Activated CD8-positive, alpha-beta T cell treated with anti-CD3 and anti-CD28 coated beads for 36 hours (primary cell): ENCODE results near the gene TRIAP1. TPM values are rescaled to one million over a fixed set of nuclear protein-coding genes. Genes with fewer than 3 reads are reported as not detected.
A peak's percentile ranks its signal among the peaks of the same experiment; 100 is the strongest.

Source experiments
- ATAC-seq: fragments of 200-7000 bp; cut with Tn5 transposase; one replicate; pipeline ENCODE4 v1.10.0; 2021; ENCODE audit warnings: mild to moderate bottlenecking, moderate library complexity
- CTCF ChIA-PET: fragments of 350-600 bp; sonication (Branson Sonifier 250); formaldehyde crosslinking; loops from one replicate; lab custom pipeline; 2021; ENCODE audit warnings: antibody characterized with exemption; lab: Charles Lee
- POLR2A ChIA-PET: fragments of 350-600 bp; sonication (Branson Sonifier 250); formaldehyde crosslinking; loops from one replicate; lab custom pipeline; 2021; ENCODE audit warnings: antibody characterized with exemption; lab: Charles Lee
- DNase-seq: peaks from one replicate; pipeline ENCODE4 v3.0.0-alpha.2; 2020
- H3K27ac Mint-ChIP-seq: one replicate; pipeline ENCODE4 v1.8.0; 2021; ENCODE audit warnings: mild to moderate bottlenecking, mixed read lengths
- H3K27me3 Mint-ChIP-seq: one replicate; pipeline ENCODE4 v1.8.0; 2021; ENCODE audit warnings: mixed read lengths
- H3K36me3 Mint-ChIP-seq: one replicate; pipeline ENCODE4 v1.8.0; 2021; ENCODE audit warnings: low read depth, mixed read lengths
- H3K4me1 Mint-ChIP-seq: one replicate; pipeline ENCODE4 v1.8.0; 2021; ENCODE audit warnings: low read depth, mixed read lengths
- H3K4me3 Mint-ChIP-seq: one replicate; pipeline ENCODE4 v1.8.0; 2021; ENCODE audit warnings: mild to moderate bottlenecking, moderate library complexity, mixed read lengths
- H3K9me3 Mint-ChIP-seq: one replicate; pipeline ENCODE4 v1.8.0; 2021; ENCODE audit warnings: mixed read lengths
- intact Hi-C: fragments of 100-400 bp; cut with micrococcal nuclease; formaldehyde crosslinking; loops from one replicate; pipeline ENCODE4 v1.10.0; 2022
- total RNA-seq, 2 experiments: library from RNA; stranded (reverse); gene quantifications; one replicate each; pipeline ENCODE4 v1.2.3, GENCODE V29; 2021
- TF ChIP-seq, protein P1 (sequence below): fragments of 200-600 bp; IDR thresholded peaks from one replicate; pipeline ENCODE4 v1.8.0; 2022; ENCODE audit warnings: antibody characterized with exemption, mild to moderate bottlenecking

TRIAP1 gene
- total RNA-seq, 2 experiments from 2014 or later = 43.1 to 45.1 TPM

DNA sequence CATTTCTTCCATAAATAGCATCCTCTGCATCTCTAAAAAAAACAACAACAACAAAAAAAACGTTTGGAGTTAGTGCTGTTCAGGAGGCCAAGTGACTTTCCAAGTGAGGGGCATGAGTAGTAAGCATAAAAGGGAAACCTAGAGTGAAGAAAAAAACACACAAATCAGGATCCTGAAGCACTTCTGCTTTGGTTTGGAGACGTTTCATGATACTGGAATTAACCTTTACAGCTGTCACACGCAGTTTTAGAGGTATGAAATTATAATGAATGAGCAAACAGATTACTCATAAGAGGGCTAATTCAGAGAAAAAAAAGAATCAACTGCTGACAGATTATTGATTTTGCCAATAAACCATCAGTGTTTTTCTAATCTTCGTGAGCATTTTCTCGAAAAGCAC lies 19.6 kb upstream of the TRIAP1 start:
- H3K36me3 Mint-ChIP-seq = peaks cover 60% of the 10 kb centered on the region
- intact Hi-C loops = no loop called here
- TF ChIP-seq, protein P1, sequence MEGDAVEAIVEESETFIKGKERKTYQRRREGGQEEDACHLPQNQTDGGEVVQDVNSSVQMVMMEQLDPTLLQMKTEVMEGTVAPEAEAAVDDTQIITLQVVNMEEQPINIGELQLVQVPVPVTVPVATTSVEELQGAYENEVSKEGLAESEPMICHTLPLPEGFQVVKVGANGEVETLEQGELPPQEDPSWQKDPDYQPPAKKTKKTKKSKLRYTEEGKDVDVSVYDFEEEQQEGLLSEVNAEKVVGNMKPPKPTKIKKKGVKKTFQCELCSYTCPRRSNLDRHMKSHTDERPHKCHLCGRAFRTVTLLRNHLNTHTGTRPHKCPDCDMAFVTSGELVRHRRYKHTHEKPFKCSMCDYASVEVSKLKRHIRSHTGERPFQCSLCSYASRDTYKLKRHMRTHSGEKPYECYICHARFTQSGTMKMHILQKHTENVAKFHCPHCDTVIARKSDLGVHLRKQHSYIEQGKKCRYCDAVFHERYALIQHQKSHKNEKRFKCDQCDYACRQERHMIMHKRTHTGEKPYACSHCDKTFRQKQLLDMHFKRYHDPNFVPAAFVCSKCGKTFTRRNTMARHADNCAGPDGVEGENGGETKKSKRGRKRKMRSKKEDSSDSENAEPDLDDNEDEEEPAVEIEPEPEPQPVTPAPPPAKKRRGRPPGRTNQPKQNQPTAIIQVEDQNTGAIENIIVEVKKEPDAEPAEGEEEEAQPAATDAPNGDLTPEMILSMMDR = no peak
- ATAC-seq = no peak
- no peak for DNase-seq
- H3K4me3 Mint-ChIP-seq = no peak overlapping the region
- peak overlapping the region; percentile 55 for H3K27ac Mint-ChIP-seq
- peaks cover 35% of the 10 kb centered on the region for H3K4me1 Mint-ChIP-seq
- no peaks in the 10 kb centered on the region for H3K9me3 Mint-ChIP-seq
- no peaks in the 10 kb centered on the region for H3K27me3 Mint-ChIP-seq
- CTCF ChIA-PET = interaction anchor here (0.7 to 8.9 kb wide), 8 partner anchors 9 to 238 kb away, joined by 3 to 110 read pairs (median 5); partner anchors contain the start of gene SIRT4
- POLR2A ChIA-PET = interaction anchor here (0.5 to 2.5 kb wide), 6 partner anchors 9 to 1344 kb away, joined by 3 to 9 read pairs (median 6); partner anchors contain the start of genes DYNLL1 and GATC

DNA sequence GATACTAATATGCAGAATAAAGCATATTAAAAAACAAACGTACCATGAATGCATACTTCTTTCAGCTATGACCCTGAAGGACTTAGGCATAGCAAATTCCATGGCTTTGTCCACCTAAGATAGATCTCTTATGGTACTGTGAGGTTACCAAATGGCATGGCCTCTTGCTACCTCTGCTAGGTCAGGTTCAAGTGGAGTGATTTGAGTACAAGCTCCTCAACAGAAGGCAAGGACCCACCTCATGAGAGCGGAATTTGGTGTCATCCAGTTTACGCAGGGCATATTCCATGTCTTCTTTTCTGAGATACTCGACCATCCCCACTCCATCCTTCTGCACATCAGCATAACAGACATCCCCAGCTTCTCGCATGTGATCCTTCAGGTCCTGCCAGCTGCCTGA lies 17.5 kb upstream of the TRIAP1 start:
- Mint-ChIP-seq H3K4me1 (peaks cover 33% of the 10 kb centered on the region), H3K27ac (no peak overlapping the region), H3K36me3 (peaks cover 74% of the 10 kb centered on the region), H3K4me3 (no peak overlapping the region), H3K9me3 (no peaks in the 10 kb centered on the region), H3K27me3 (no peaks in the 10 kb centered on the region)
- DNase-seq (no peak), ATAC-seq (no peak)
- TF ChIP-seq, protein P1 = no peak
- ChIA-PET POLR2A (interaction anchor here (0.8 to 2.4 kb wide), 11 partner anchors 8 to 145 kb away, joined by 3 to 10 read pairs (median 4); partner anchors contain the start of genes COX6A1, DYNLL1, GATC and TRIAP1), CTCF (interaction anchor here (0.8 to 8.9 kb wide), 9 partner anchors 9 to 107 kb away, joined by 3 to 110 read pairs (median 4); partner anchors contain the start of genes COX6A1, DYNLL1, GATC and TRIAP1)
- intact Hi-C loops = no loop called here

DNA sequence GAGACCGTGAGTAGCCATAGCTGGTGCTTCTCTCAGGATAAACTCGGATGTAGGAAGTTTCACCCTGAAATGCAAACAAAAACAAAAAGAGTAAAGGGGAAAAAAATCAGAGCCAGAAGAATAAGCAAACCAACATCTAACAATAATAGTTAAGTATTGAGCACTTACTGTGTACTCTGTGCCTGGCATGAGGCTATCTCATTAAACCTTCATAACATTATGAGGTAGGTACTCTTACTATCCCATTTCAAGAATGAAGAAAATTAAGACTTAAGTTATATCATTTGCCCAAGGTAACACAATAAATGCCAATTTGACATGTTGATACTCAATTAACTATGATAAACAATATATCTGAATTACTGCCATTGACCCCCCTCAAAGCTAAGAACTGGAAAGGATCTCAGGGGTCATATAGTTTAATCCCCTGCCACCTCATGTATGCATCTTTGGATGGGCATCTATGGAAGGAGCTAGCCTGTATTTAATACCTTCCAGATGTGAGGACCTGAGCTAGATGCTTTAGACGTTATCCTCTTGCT lies 16.0 kb upstream of the TRIAP1 start:
- Mint-ChIP-seq H3K4me3 (no peak overlapping the region), H3K27me3 (no peaks in the 10 kb centered on the region), H3K36me3 (peaks cover 71% of the 10 kb centered on the region), H3K9me3 (no peaks in the 10 kb centered on the region), H3K27ac (no peak overlapping the region), H3K4me1 (peaks cover 25% of the 10 kb centered on the region)
- TF ChIP-seq, protein P1 = no peak
- intact Hi-C loops = no loop called here
- ATAC-seq = no peak
- no peak for DNase-seq
- ChIA-PET POLR2A (interaction anchor here (0.7 to 4.0 kb wide), 3 partner anchors 12 to 34 kb away, joined by 3 to 17 read pairs (median 3); partner anchors contain the start of genes DYNLL1, GATC and TRIAP1), CTCF (interaction anchor here (1.1 to 8.9 kb wide), 4 partner anchors 7 to 119 kb away, joined by 3 to 110 read pairs (median 7); partner anchors contain the start of genes GATC, POP5 and TRIAP1)

DNA sequence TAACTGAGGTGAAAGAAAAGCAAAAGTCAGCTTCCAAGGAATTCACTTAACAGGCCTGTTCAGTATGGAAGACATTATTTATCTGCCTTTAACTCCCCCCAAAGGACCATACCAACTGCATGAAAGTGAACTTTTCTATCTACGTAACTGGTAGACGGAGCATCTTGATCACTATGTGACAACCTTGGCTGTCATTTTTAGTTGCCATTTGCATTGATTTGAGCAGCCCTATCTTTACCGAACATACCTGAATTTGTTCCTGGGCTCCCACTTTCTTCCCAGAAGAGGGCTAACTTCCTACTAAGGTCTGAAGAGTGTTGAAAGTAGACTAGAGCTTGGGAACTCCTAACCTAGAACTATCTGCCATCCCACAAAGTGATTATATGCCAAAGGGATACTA lies 14.0 kb upstream of the TRIAP1 start:
- POLR2A ChIA-PET = interaction anchor here (0.8 to 4.0 kb wide), 4 partner anchors 8 to 14 kb away, joined by 3 to 22 read pairs (median 10); partner anchors contain the start of genes GATC, SRSF9 and TRIAP1
- Mint-ChIP-seq H3K27me3 (no peaks in the 10 kb centered on the region), H3K27ac (peak overlapping the region; percentile 7), H3K4me1 (peaks cover 8% of the 10 kb centered on the region), H3K4me3 (no peak overlapping the region), H3K9me3 (no peaks in the 10 kb centered on the region), H3K36me3 (peaks cover 69% of the 10 kb centered on the region)
- intact Hi-C loops = no loop called here
- DNase-seq = no peak
- no peak for ATAC-seq
- CTCF ChIA-PET = interaction anchor here (12.0 kb wide), 1 partner anchor 7 kb away, joined by 110 read pairs; the partner anchor contains the start of gene SRSF9
- TF ChIP-seq, protein P1 = no peak

DNA sequence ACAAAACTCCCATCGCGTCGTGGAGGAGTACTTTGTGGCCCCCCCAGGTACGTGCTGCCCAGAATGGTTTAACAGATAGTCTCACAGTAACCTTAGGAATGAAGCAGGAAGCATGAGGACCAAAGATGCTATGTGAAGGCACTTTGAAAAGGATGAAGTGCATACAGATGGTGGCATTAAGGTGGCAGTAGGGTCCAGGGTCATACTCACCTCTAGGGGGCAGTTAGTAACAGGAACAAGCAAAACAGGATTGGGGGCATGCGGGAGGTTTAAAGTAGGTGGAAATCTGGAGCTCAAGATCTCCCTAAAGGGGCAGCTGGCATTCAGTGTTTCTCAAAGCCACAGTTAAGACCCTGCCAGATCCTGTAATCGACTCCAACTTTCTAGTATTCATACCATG lies 10.9 kb upstream of the TRIAP1 start:
- peaks cover 11% of the 10 kb centered on the region for H3K4me1 Mint-ChIP-seq
- CTCF ChIA-PET = interaction anchor here (0.6 to 12.0 kb wide), 8 partner anchors 10 to 120 kb away, joined by 3 to 110 read pairs (median 4); partner anchors contain the start of gene SRSF9
- H3K4me3 Mint-ChIP-seq = no peak overlapping the region
- peaks cover 48% of the 10 kb centered on the region for H3K36me3 Mint-ChIP-seq
- DNase-seq (peak; percentile 30), ATAC-seq (no peak)
- POLR2A ChIA-PET = interaction anchor here (0.8 to 3.6 kb wide), 4 partner anchors 8 to 90 kb away, joined by 3 to 26 read pairs (median 12); partner anchors contain the start of genes GATC, SRSF9 and TRIAP1
- intact Hi-C loops = no loop called here
- peak overlapping the region; percentile 51 for H3K27ac Mint-ChIP-seq
- no peaks in the 10 kb centered on the region for H3K9me3 Mint-ChIP-seq
- TF ChIP-seq, protein P1 = peak; percentile 46
- no peaks in the 10 kb centered on the region for H3K27me3 Mint-ChIP-seq
